ENCODE measurements around the gene ACBD4. TPM values are rescaled to one million over a fixed set of nuclear protein-coding genes. Genes with fewer than 3 reads are reported as not detected.

Gene ACBD4
- polyA plus RNA-seq, 1 donor: 16.6 TPM

DNA sequence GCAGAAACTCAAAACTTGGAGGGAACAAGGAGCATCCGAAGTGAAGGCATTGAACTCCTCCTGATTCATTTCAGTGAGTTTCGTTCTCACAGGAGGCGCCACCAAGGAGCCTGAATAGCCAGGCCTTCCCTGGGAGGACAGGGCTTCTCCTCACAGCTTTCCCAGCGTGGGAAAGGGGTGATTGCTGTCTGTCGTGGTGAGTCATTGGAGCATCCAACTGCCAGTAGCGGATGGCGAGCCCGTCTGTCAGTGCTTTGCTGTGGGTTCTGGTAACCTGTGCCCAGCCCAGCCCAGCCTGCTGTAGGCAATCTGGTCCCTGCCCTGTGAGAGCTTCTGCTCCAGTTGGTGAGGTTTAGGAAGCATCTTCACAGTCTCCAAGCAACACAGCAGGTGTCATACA is 31.5 kb upstream of the ACBD4 start:
- Histone ChIP-seq H3K27ac (ENCODE audit: low read length) (no peak overlapping the region), H3K4me3 (ENCODE audit: low read length) (no peak overlapping the region), H3K9me3 (ENCODE audit: control insufficient read depth, low read depth, low read length) (no peaks in the 10 kb centered on the region), H3K4me1 (ENCODE audit: control insufficient read depth, insufficient read depth, low read length) (no peaks in the 10 kb centered on the region), H3K27me3 (ENCODE audit: control insufficient read depth, insufficient read depth, low read length) (no peaks in the 10 kb centered on the region), H3K36me3 (ENCODE audit: control insufficient read depth, insufficient read depth, low read length) (peaks cover 87% of the 10 kb centered on the region)
- DNase-seq: no peak
- WGBS (ENCODE audit: insufficient coverage, low lambda C conversion rate): no CpG with 5 or more reads among the region's 8 CpGs

DNA sequence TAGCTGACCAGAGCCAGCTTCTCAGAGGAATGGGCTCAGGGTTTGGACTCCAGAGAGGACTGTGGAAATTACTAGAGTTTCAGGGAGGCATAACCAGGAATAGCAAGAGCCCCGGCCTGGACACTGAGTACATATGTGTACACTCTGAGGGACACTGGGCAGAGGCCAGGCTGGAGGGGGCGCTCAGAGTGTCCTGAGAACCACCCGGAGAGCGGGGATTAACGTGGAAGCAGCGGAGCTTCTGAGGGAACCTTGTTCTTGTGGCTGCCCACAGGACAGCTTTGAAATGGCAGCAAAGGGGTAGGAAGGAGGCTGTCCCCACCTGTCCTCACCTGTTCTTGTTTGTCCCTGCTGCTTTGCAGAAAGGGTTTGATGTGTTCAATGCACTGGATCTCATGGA is 31.0 kb upstream of the ACBD4 start:
- Histone ChIP-seq H3K4me1 (ENCODE audit: control insufficient read depth, insufficient read depth, low read length) (no peaks in the 10 kb centered on the region), H3K27me3 (ENCODE audit: control insufficient read depth, insufficient read depth, low read length) (no peaks in the 10 kb centered on the region), H3K36me3 (ENCODE audit: control insufficient read depth, insufficient read depth, low read length) (peaks cover 84% of the 10 kb centered on the region), H3K9me3 (ENCODE audit: control insufficient read depth, low read depth, low read length) (no peaks in the 10 kb centered on the region), H3K4me3 (ENCODE audit: low read length) (no peak overlapping the region), H3K27ac (ENCODE audit: low read length) (no peak overlapping the region)
- DNase-seq: no peak
- no CpG with 5 or more reads among the region's 6 CpGs for WGBS (ENCODE audit: insufficient coverage, low lambda C conversion rate)

GRCh38 chr17:45104907-45105624 is 30.4 kb upstream of the ACBD4 start:
- no peaks in the 10 kb centered on the region for H3K4me1 ChIP-seq (ENCODE audit: control insufficient read depth, insufficient read depth, low read length)
- no peaks in the 10 kb centered on the region for H3K9me3 ChIP-seq (ENCODE audit: control insufficient read depth, low read depth, low read length)
- DNase-seq: no peak
- no peak overlapping the region for H3K4me3 ChIP-seq (ENCODE audit: low read length)
- H3K27me3 ChIP-seq (ENCODE audit: control insufficient read depth, insufficient read depth, low read length): no peaks in the 10 kb centered on the region
- peaks cover 79% of the 10 kb centered on the region for H3K36me3 ChIP-seq (ENCODE audit: control insufficient read depth, insufficient read depth, low read length)
- WGBS (ENCODE audit: insufficient coverage, low lambda C conversion rate): no CpG with 5 or more reads among the region's 17 CpGs
- no peak overlapping the region for H3K27ac ChIP-seq (ENCODE audit: low read length)

GRCh38 chr17:45106096-45106495 is 29.4 kb upstream of the ACBD4 start:
- WGBS (ENCODE audit: insufficient coverage, low lambda C conversion rate): no CpG with 5 or more reads among the region's 5 CpGs
- no peaks in the 10 kb centered on the region for H3K27me3 ChIP-seq (ENCODE audit: control insufficient read depth, insufficient read depth, low read length)
- H3K4me1 ChIP-seq (ENCODE audit: control insufficient read depth, insufficient read depth, low read length): no peaks in the 10 kb centered on the region
- H3K4me3 ChIP-seq (ENCODE audit: low read length): no peak overlapping the region
- H3K27ac ChIP-seq (ENCODE audit: low read length): no peak overlapping the region
- no peak for DNase-seq
- no peaks in the 10 kb centered on the region for H3K9me3 ChIP-seq (ENCODE audit: control insufficient read depth, low read depth, low read length)
- H3K36me3 ChIP-seq (ENCODE audit: control insufficient read depth, insufficient read depth, low read length): peaks cover 78% of the 10 kb centered on the region

- H3K9me3 ChIP-seq (ENCODE audit: control insufficient read depth, low read depth, low read length): no peaks in the 10 kb centered on the region
- peaks cover 75% of the 10 kb centered on the region for H3K36me3 ChIP-seq (ENCODE audit: control insufficient read depth, insufficient read depth, low read length)
- no peak for DNase-seq
- H3K4me3 ChIP-seq (ENCODE audit: low read length): no peak overlapping the region
- H3K27ac ChIP-seq (ENCODE audit: low read length): no peak overlapping the region
- H3K4me1 ChIP-seq (ENCODE audit: control insufficient read depth, insufficient read depth, low read length): no peaks in the 10 kb centered on the region
- no CpG with 5 or more reads among the region's 5 CpGs for WGBS (ENCODE audit: insufficient coverage, low lambda C conversion rate)
- no peaks in the 10 kb centered on the region for H3K27me3 ChIP-seq (ENCODE audit: control insufficient read depth, insufficient read depth, low read length)
Observed at GRCh38 chr17:45106582-45106981, 28.9 kb upstream of the ACBD4 start.

GRCh38 chr17:45107293-45108010 is 28.0 kb upstream of the ACBD4 start:
- Histone ChIP-seq H3K4me3 (ENCODE audit: low read length) (no peak overlapping the region), H3K36me3 (ENCODE audit: control insufficient read depth, insufficient read depth, low read length) (peaks cover 72% of the 10 kb centered on the region), H3K4me1 (ENCODE audit: control insufficient read depth, insufficient read depth, low read length) (no peaks in the 10 kb centered on the region), H3K9me3 (ENCODE audit: control insufficient read depth, low read depth, low read length) (no peaks in the 10 kb centered on the region), H3K27ac (ENCODE audit: low read length) (no peak overlapping the region), H3K27me3 (ENCODE audit: control insufficient read depth, insufficient read depth, low read length) (no peaks in the 10 kb centered on the region)
- no CpG with 5 or more reads among the region's 13 CpGs for WGBS (ENCODE audit: insufficient coverage, low lambda C conversion rate)
- no peak for DNase-seq

GRCh38 chr17:45108051-45108450 is 27.4 kb upstream of the ACBD4 start:
- no peaks in the 10 kb centered on the region for H3K9me3 ChIP-seq (ENCODE audit: control insufficient read depth, low read depth, low read length)
- H3K27ac ChIP-seq (ENCODE audit: low read length): no peak overlapping the region
- no peaks in the 10 kb centered on the region for H3K4me1 ChIP-seq (ENCODE audit: control insufficient read depth, insufficient read depth, low read length)
- WGBS (ENCODE audit: insufficient coverage, low lambda C conversion rate): no CpG with 5 or more reads among the region's 9 CpGs
- H3K4me3 ChIP-seq (ENCODE audit: low read length): no peak overlapping the region
- peaks cover 71% of the 10 kb centered on the region for H3K36me3 ChIP-seq (ENCODE audit: control insufficient read depth, insufficient read depth, low read length)
- no peaks in the 10 kb centered on the region for H3K27me3 ChIP-seq (ENCODE audit: control insufficient read depth, insufficient read depth, low read length)
- DNase-seq: no peak

DNA sequence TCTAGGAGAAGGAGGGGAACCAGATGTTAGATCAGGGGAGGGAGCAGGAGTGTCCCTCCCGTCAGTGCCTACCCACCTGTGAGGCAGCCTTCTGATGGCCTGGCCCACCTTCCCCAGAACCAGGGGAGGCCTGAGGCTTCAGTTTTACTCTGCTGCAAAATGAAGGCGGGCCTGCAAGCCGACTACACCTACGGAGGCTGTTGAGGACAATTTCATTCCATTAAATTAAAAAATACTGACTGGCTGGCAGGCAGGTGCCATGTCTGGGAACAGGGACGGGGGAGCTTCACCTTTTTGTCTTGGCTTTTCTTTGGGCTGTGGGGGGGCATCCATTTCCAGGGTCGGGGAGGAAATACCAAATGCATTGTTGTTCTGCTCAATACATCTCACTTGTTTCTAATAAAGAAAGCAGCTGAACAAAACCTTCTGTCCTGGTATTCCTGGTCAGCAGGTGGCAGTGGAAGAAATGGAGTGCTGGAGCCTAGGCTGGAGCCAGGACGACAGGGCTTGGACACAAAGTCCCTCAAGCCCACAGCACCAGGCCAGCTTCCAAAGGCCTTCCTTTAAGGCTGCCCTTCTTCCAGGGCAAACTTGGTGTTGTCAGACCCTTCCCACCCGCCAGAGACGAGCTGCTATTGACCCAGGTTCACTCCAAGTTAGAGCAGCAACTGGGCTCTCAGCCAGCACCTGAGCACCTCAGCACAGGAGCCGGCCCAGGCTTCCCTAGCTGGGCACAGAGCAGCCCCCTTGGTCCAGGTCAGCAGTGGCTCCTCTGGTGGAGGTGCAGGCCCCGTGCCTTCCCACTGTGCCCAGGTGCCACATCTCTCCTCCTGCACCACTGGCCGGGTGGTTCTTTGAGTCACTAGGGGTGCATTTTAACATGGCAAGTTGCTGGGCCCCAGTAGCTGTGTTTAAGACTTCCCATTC is 26.6 kb upstream of the ACBD4 start:
- H3K4me3 ChIP-seq (ENCODE audit: low read length): no peak overlapping the region
- H3K9me3 ChIP-seq (ENCODE audit: control insufficient read depth, low read depth, low read length): no peaks in the 10 kb centered on the region
- H3K27ac ChIP-seq (ENCODE audit: low read length): no peak overlapping the region
- no peaks in the 10 kb centered on the region for H3K27me3 ChIP-seq (ENCODE audit: control insufficient read depth, insufficient read depth, low read length)
- peaks cover 67% of the 10 kb centered on the region for H3K36me3 ChIP-seq (ENCODE audit: control insufficient read depth, insufficient read depth, low read length)
- WGBS (ENCODE audit: insufficient coverage, low lambda C conversion rate): 100% methylated on average over 1 of the region's 12 CpGs
- DNase-seq: no peak
- H3K4me1 ChIP-seq (ENCODE audit: control insufficient read depth, insufficient read depth, low read length): no peaks in the 10 kb centered on the region

DNA sequence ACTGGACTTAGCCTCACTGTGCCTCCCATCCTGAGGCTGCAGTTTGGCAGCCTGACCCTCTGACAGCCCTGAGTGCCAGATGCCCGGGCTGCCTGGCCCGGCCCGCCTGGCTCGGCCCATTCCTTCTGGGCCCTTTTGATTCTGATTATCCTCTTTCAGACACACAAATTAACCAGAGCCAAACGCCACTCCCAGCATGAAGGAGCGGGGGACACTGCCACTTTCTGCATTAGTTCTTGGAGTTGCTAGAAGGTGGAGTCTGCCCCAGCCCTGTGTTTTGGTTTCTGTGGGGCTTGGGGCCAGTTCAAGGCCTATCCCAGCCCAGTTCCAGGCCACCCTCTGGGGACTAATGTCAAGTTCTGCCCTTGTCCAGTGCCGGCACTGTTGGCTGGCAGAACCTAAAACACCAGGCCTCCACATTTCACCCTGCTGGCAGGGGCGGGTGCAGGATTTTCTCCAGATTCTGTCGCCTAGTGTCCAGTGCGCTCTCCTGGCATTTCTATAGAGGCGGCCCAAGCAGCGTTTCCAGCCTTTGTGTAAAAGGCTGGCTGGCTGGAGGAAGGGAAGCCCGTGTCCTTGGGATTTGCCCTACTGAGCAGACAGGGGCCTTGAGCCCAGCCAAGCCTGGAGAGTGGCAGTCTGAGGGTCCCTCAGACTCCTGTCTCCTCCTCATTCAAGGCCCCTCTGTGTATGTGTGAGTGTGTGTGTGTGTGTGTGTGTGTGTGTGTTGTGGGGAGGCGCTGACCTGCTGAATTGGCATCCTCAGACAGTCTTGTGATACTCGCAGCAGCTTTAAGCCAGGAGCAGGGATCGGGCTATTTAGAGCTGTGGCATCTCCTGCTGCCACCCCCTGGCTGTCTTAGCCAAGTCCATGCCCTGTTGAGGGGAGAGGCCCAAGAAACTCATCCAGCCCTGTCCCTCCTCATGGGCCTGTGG is 24.5 kb upstream of the ACBD4 start:
- Histone ChIP-seq H3K4me1 (ENCODE audit: control insufficient read depth, insufficient read depth, low read length) (no peaks in the 10 kb centered on the region), H3K36me3 (ENCODE audit: control insufficient read depth, insufficient read depth, low read length) (peaks cover 46% of the 10 kb centered on the region)
- DNase-seq: no peak

More for the DNA sequence above, 24.5 kb upstream of the ACBD4 start:
- no peaks in the 10 kb centered on the region for H3K9me3 ChIP-seq (ENCODE audit: control insufficient read depth, low read depth, low read length)
- H3K27me3 ChIP-seq (ENCODE audit: control insufficient read depth, insufficient read depth, low read length): no peaks in the 10 kb centered on the region
- no peak overlapping the region for H3K27ac ChIP-seq (ENCODE audit: low read length)
- H3K4me3 ChIP-seq (ENCODE audit: low read length): no peak overlapping the region
- no CpG with 5 or more reads among the region's 16 CpGs for WGBS (ENCODE audit: insufficient coverage, low lambda C conversion rate)

All from large intestine (tissue), 3 donors.